ENCODE data around the gene CTRL. TPM values are rescaled to one million over a fixed set of nuclear protein-coding genes. Genes with fewer than 3 reads are reported as not detected.
A peak's percentile ranks its signal among the peaks of the same experiment; 100 is the strongest.

Gene CTRL
- total and polyA plus RNA-seq, 4 experiments from 2014 or later: 0.41 to 8.6 (median 3.5) TPM

GRCh38 chr16:67935402-67936123, 3.9 kb upstream of the CTRL start:
- Mint-ChIP-seq H3K9me3 (peaks cover 0 to 3% (median 0%) of the 10 kb centered on the region in 8 donors), H3K4me3 (peak overlapping the region; percentile 96 to 100 (median 99))
- peaks cover 31% of the 10 kb centered on the region for H3K36me3 ChIP-seq (ENCODE audit: insufficient read depth, low read length)

GRCh38 chr16:67935101-67935401, 3.4 kb upstream of the CTRL start:
- DNase-seq: no peak
- Histone ChIP-seq H3K9me3 (ENCODE audit: control insufficient read depth in 1 of 2, low read length in 2 of 2) (no peaks in the 10 kb centered on the region), H3K4me1 (ENCODE audit: insufficient read depth, low read length) (peaks cover 30% of the 10 kb centered on the region), H3K4me3 (ENCODE audit: low read length in 2 of 2) (peak overlapping the region in 1 of 2 donors; percentile 98), H3K27me3 (ENCODE audit: insufficient read depth, low read length) (no peaks in the 10 kb centered on the region), H3K27ac (ENCODE audit: low read depth, low read length) (peak overlapping the region; percentile 81), H3K36me3 (ENCODE audit: insufficient read depth, low read length) (peaks cover 36% of the 10 kb centered on the region)
- POLR2A ChIA-PET (ENCODE audit: partially characterized antibody): interaction anchor here (0.7 to 7.3 kb wide), 45 partner anchors 9 to 453 kb away, joined by 3 to 49 read pairs (median 7); partner anchors contain the start of genes ACD, ATP6V0D1, CENPT and DDX28
- Mint-ChIP-seq H3K27me3 (no peaks in the 10 kb centered on the region), H3K36me3 (peaks cover 15 to 40% of the 10 kb centered on the region in 2 donors), H3K27ac (peak overlapping the region; percentile 96 to 99 (median 98)), H3K4me3 (peak overlapping the region; percentile 96 to 100 (median 99)), H3K4me1 (peaks cover 18 to 45% (median 35%) of the 10 kb centered on the region in 4 donors), H3K9me3 (peaks cover 0 to 3% (median 0%) of the 10 kb centered on the region in 8 donors)
- CTCF ChIA-PET (ENCODE audit: partially characterized antibody): interaction anchor here (1.0 to 3.3 kb wide), 10 partner anchors 8 to 414 kb away, joined by 3 to 16 read pairs (median 6); partner anchors contain the start of genes NFATC3 and NRN1L
- intact Hi-C loops (cut with micrococcal nuclease): loop anchor here (1.0 kb wide), 5 partner anchors 42 to 373 kb away; partner anchors contain the start of genes CTCF, DPEP2 and PSKH1

More at GRCh38 chr16:67935402-67936123, 3.9 kb upstream of the CTRL start:
- no peaks in the 10 kb centered on the region for H3K9me3 ChIP-seq (ENCODE audit: control insufficient read depth in 1 of 2, low read length in 2 of 2)
- H3K27ac ChIP-seq (ENCODE audit: low read depth, low read length): peak overlapping the region; percentile 81
- DNase-seq: peak; percentile 91 to 99 (median 95)
- H3K27me3 ChIP-seq (ENCODE audit: insufficient read depth, low read length): no peaks in the 10 kb centered on the region
- H3K4me3 ChIP-seq (ENCODE audit: low read length in 2 of 2): peak overlapping the region; percentile 81 to 98
- intact Hi-C loops (cut with micrococcal nuclease): loop anchor here (1.0 to 2.0 kb wide), 8 partner anchors 33 to 373 kb away; partner anchors contain the start of genes CTCF, DPEP2, NFATC3 and PSKH1
- H3K4me1 ChIP-seq (ENCODE audit: insufficient read depth, low read length): peaks cover 35% of the 10 kb centered on the region
- H3K4me1 Mint-ChIP-seq: peaks cover 21 to 50% (median 40%) of the 10 kb centered on the region in 4 donors
- POLR2A ChIA-PET (ENCODE audit: partially characterized antibody): interaction anchor here (0.7 to 7.3 kb wide), 58 partner anchors 7 to 581 kb away, joined by 3 to 49 read pairs (median 6); partner anchors contain the start of genes ACD, CENPT, DDX28 and DPEP2
- peaks cover 15 to 40% of the 10 kb centered on the region in 2 donors for H3K36me3 Mint-ChIP-seq
- CTCF ChIA-PET (ENCODE audit: partially characterized antibody): interaction anchor here (0.5 to 3.3 kb wide), 14 partner anchors 9 to 1252 kb away, joined by 3 to 16 read pairs (median 4); partner anchors contain the start of genes NFATC3 and NRN1L
- H3K27me3 Mint-ChIP-seq: no peaks in the 10 kb centered on the region
- H3K27ac Mint-ChIP-seq: peak overlapping the region; percentile 96 to 99 (median 98)

- peak overlapping the region; percentile 15 to 99 (median 98) for H3K27ac Mint-ChIP-seq
- H3K36me3 Mint-ChIP-seq: peaks cover 15 to 45% of the 10 kb centered on the region in 2 donors
- H3K9me3 ChIP-seq (ENCODE audit: control insufficient read depth in 1 of 2, low read length in 2 of 2): no peaks in the 10 kb centered on the region
- peaks cover 25% of the 10 kb centered on the region for H3K4me1 ChIP-seq (ENCODE audit: insufficient read depth, low read length)
- DNase-seq: no peak
- H3K36me3 ChIP-seq (ENCODE audit: insufficient read depth, low read length): peaks cover 41% of the 10 kb centered on the region
- H3K27ac ChIP-seq (ENCODE audit: low read depth, low read length): peak overlapping the region; percentile 81
- H3K27me3 ChIP-seq (ENCODE audit: insufficient read depth, low read length): no peaks in the 10 kb centered on the region
- H3K4me1 Mint-ChIP-seq: peaks cover 14 to 40% (median 30%) of the 10 kb centered on the region in 4 donors
- no peaks in the 10 kb centered on the region for H3K27me3 Mint-ChIP-seq
- CTCF ChIA-PET (ENCODE audit: partially characterized antibody): interaction anchor here (1.5 to 3.3 kb wide), 8 partner anchors 8 to 414 kb away, joined by 3 to 16 read pairs (median 7); partner anchors contain the start of gene NRN1L
- POLR2A ChIA-PET (ENCODE audit: partially characterized antibody): interaction anchor here (1.0 to 7.3 kb wide), 29 partner anchors 8 to 453 kb away, joined by 3 to 49 read pairs (median 11); partner anchors contain the start of genes ATP6V0D1, DDX28, DUS2 and EDC4
- intact Hi-C loops (cut with micrococcal nuclease): loop anchor here (1.0 kb wide), 5 partner anchors 41 to 372 kb away; partner anchors contain the start of genes CTCF, DPEP2 and PSKH1
- H3K4me3 Mint-ChIP-seq: peak overlapping the region in 5 of 8 donors; percentile 36 to 100 (median 98)
- H3K4me3 ChIP-seq (ENCODE audit: low read length in 2 of 2): no peak overlapping the region
- peaks cover 0 to 3% (median 0%) of the 10 kb centered on the region in 8 donors for H3K9me3 Mint-ChIP-seq
These were observed 2.8 kb upstream of the CTRL start for GRCh38 chr16:67934306-67935100.

GRCh38 chr16:67933805-67934204, 2.1 kb upstream of the CTRL start:
- no peaks in the 10 kb centered on the region for H3K27me3 ChIP-seq (ENCODE audit: insufficient read depth, low read length)
- H3K27ac Mint-ChIP-seq: peak overlapping the region in 6 of 7 donors; percentile 15 to 81 (median 46)
- H3K9me3 ChIP-seq (ENCODE audit: control insufficient read depth in 1 of 2, low read length in 2 of 2): no peaks in the 10 kb centered on the region
- no peak for DNase-seq
- H3K4me3 ChIP-seq (ENCODE audit: low read length in 2 of 2): no peak overlapping the region
- CTCF ChIA-PET (ENCODE audit: partially characterized antibody): interaction anchor here (1.5 to 2.9 kb wide), 4 partner anchors 9 to 413 kb away, joined by 3 to 14 read pairs (median 9); no protein-coding TSS in a partner anchor
- peak overlapping the region in 3 of 8 donors; percentile 10 to 43 (median 25) for H3K4me3 Mint-ChIP-seq
- no peak overlapping the region for H3K27ac ChIP-seq (ENCODE audit: low read depth, low read length)
- H3K9me3 Mint-ChIP-seq: peaks cover 0 to 3% (median 0%) of the 10 kb centered on the region in 8 donors
- POLR2A ChIA-PET (ENCODE audit: partially characterized antibody): interaction anchor here (1.0 to 7.3 kb wide), 15 partner anchors 11 to 452 kb away, joined by 3 to 49 read pairs (median 11); partner anchors contain the start of genes ATP6V0D1, DDX28, DUS2 and EDC4
- peaks cover 14 to 35% (median 27%) of the 10 kb centered on the region in 4 donors for H3K4me1 Mint-ChIP-seq
- intact Hi-C loops (cut with micrococcal nuclease): no loop called here
- H3K36me3 ChIP-seq (ENCODE audit: insufficient read depth, low read length): peaks cover 45% of the 10 kb centered on the region
- H3K4me1 ChIP-seq (ENCODE audit: insufficient read depth, low read length): peaks cover 22% of the 10 kb centered on the region
- no peaks in the 10 kb centered on the region for H3K27me3 Mint-ChIP-seq
- peaks cover 15 to 45% of the 10 kb centered on the region in 2 donors for H3K36me3 Mint-ChIP-seq

GRCh38 chr16:67932462-67932840, 789 bp upstream of the CTRL start:
- Histone ChIP-seq H3K27ac (ENCODE audit: low read depth, low read length) (no peak overlapping the region), H3K4me3 (ENCODE audit: low read length in 2 of 2) (no peak overlapping the region), H3K27me3 (ENCODE audit: insufficient read depth, low read length) (no peaks in the 10 kb centered on the region), H3K9me3 (ENCODE audit: control insufficient read depth in 1 of 2, low read length in 2 of 2) (no peaks in the 10 kb centered on the region), H3K36me3 (ENCODE audit: insufficient read depth, low read length) (peaks cover 55% of the 10 kb centered on the region), H3K4me1 (ENCODE audit: insufficient read depth, low read length) (peaks cover 25% of the 10 kb centered on the region)
- Mint-ChIP-seq H3K36me3 (peaks cover 15 to 54% of the 10 kb centered on the region in 2 donors), H3K27me3 (no peaks in the 10 kb centered on the region), H3K27ac (peak overlapping the region in 3 of 7 donors; percentile 17 to 47 (median 46)), H3K4me1 (peaks cover 16 to 41% (median 32%) of the 10 kb centered on the region in 4 donors), H3K9me3 (peaks cover 0 to 3% (median 0%) of the 10 kb centered on the region in 8 donors), H3K4me3 (no peak overlapping the region)
- no peak for DNase-seq
- ChIA-PET POLR2A (ENCODE audit: partially characterized antibody) (interaction anchor here (1.2 to 2.4 kb wide), 3 partner anchors 10 to 116 kb away, joined by 3 to 11 read pairs (median 4); no protein-coding TSS in a partner anchor), CTCF (ENCODE audit: partially characterized antibody) (interaction anchor here (0.9 to 1.9 kb wide), 5 partner anchors 9 to 260 kb away, joined by 3 to 8 read pairs (median 6); no protein-coding TSS in a partner anchor)
- intact Hi-C loops (cut with micrococcal nuclease): no loop called here

- Mint-ChIP-seq H3K27ac (peak overlapping the region in 1 of 7 donors; percentile 35), H3K4me3 (no peak overlapping the region), H3K4me1 (peaks cover 9 to 33% (median 22%) of the 10 kb centered on the region in 4 donors), H3K9me3 (peaks cover 0 to under 1% (median 0%) of the 10 kb centered on the region in 8 donors), H3K27me3 (no peaks in the 10 kb centered on the region), H3K36me3 (peaks cover 14 to 45% of the 10 kb centered on the region in 2 donors)
- H3K36me3 ChIP-seq (ENCODE audit: insufficient read depth, low read length): peaks cover 56% of the 10 kb centered on the region
- H3K4me1 ChIP-seq (ENCODE audit: insufficient read depth, low read length): peaks cover 18% of the 10 kb centered on the region
- ChIA-PET POLR2A (ENCODE audit: partially characterized antibody) (interaction anchor here (1.0 to 1.4 kb wide), 3 partner anchors 38 to 48 kb away, joined by 3 to 6 read pairs (median 3); partner anchors contain the start of gene PSKH1), CTCF (ENCODE audit: partially characterized antibody) (interaction anchor here (0.7 to 8.8 kb wide), 4 partner anchors 47 to 409 kb away, joined by 3 to 61 read pairs (median 20); partner anchors contain the start of gene NRN1L)
- H3K27ac ChIP-seq (ENCODE audit: low read depth, low read length): no peak overlapping the region
- intact Hi-C loops (cut with micrococcal nuclease): no loop called here
- no peak for DNase-seq
- H3K4me3 ChIP-seq (ENCODE audit: low read length in 2 of 2): no peak overlapping the region
- no peaks in the 10 kb centered on the region for H3K9me3 ChIP-seq (ENCODE audit: control insufficient read depth in 1 of 2, low read length in 2 of 2)
- no peaks in the 10 kb centered on the region for H3K27me3 ChIP-seq (ENCODE audit: insufficient read depth, low read length)
These were observed 917 bp downstream of the CTRL start for GRCh38 chr16:67930678-67931211.
